SKM-1 (cell line): ENCODE data around the gene PPP1CB.

ENCODE experiments used
- DNase-seq: peaks from one replicate; lab custom pipeline; 2025; ENCODE audit not compliant: unreplicated experiment; lab: John Stamatoyannopoulos, UW

Gene PPP1CB

DNA sequence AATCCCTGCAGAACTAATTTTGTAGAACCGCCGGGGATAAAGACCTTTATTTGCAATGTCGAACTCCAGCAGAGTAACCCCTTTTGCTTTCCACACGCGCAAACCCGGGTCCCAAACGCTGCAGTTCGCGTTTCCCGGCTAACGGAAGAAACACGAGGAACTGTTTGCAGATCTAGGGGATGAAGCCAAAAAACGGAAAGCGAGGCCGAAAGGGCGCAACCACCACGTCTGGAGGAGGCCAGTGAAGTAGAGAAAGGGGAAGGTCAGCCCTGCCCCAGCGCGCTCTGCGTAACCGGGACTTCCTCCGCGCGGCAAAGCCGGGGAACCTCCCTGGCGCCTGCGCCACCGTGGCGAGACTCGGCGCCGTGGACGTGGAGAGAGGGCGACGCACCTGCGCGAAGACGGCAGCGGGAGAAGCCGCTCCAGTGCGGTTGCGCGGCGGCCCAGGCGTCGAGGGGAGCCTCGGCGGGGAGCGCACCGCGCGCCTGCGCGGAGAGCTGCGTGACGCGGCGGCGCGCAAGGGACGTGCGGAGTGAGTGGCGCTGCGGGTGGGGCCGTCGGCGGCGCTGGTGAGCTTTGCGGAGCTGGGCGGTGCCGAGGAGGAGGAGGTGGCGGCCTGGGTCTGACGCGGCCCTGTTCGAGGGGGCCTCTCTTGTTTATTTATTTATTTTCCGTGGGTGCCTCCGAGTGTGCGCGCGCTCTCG lies at the start of gene PPP1CB:
TSS of gene PPP1CB (plus strand) at position 579 of the 704 bp plus-strand sequence. CDS start 295 bp downstream, outside the sequence.
- DNase-seq = peak; percentile 92

DNA sequence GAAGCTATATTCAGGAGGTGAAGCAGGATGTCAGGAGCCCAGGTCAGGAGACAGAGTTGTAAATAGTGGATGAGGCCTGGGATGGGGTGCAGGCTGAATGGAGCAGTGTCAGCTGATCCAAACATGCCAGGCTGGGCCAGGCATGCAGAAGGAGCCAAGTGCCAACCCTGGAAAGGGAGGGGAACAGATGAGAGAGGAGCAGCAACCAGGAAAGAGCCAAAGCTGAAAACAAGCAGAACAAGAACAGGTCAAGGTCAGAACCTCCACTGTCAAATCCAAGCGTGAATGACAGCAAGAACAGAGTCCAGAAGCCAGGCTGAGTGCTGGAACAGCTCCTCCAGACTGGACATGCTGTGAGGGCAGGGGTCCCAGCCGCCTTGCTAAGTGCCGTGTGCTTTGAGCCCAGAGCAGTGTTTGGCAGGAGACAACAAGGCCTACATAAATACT lies 49.2 kb upstream of the PPP1CB start:
- DNase-seq = no peak

DNA sequence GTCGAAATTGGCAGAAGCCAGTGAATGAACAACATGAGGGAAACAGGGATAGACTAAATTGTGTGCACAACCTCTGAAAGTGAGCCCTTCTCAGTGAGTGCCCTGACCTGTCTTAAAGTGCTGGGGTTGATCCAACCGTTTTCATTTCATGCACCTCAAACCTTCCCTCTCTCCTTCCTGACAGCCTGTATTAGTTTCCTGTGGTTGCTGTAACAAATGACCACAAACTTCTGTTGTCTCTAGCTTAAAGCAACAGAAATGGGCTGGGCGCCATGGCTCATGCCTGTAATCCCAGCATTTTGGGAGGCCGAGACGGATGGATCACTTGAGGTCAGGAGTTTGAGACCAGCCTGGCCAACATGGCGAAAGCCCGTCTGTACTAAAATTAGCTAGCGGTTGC lies 48.8 kb upstream of the PPP1CB start:
- no peak for DNase-seq

- DNase-seq = no peak
Measured at GRCh38 chr2:28704621-28705020, 47.0 kb upstream of the PPP1CB start.

DNA sequence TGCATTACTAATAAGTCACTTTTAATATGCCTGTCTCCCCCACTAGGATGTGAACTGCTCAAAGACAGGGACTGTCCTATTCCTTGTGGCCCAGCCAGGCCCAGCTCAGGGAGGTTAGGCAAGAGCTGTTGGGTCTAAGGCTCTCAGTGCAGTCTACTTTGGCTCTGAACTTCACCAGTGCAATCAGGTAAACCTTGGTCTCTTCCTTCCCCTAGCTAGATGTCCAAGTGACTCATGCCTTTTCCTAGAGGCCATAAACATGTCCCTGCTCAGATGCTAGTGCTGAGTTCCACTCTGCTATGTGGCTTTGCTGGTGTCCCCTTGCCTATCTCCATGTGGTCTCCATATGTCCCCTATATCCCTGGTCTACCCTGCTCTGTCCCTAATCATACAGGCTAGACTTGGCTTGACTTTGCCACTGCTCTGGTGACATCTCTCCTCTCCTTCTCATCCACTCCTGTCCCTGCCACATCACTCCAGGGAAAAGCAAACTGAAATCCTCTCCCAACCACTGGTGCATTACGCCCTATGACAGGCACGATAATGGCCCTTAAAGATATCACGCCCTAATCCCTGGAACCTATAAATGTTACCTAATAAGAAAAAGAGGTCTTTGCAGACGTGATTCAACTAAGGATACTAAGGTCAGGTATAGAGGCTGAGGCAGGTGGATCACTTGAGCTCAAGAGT lies 45.7 kb upstream of the PPP1CB start:
- DNase-seq = no peak

DNA sequence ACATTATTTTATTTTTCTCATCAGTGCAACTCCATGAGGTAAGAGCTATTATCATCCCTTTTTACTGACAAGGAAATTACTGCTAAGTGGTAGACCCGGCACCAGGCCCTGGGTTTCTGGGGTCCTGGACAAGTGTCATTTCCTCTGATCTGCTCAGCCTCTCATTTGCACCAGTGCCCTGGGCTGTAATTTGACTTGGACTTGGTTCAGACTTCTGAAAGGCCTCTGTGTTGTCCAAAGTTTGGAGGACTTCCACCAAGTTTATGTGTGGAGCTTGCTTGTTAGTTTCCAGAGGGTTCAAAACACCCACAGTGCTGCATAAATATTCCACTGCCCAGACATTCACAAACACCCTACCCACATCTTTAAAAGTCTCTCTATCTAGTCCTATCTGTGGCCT lies 44.0 kb upstream of the PPP1CB start:
- no peak for DNase-seq

- no peak for DNase-seq
Measured at GRCh38 chr2:28709101-28709500, 42.5 kb upstream of the PPP1CB start.

- no peak for DNase-seq
Measured at GRCh38 chr2:28710545-28710944, 41.1 kb upstream of the PPP1CB start.

DNA sequence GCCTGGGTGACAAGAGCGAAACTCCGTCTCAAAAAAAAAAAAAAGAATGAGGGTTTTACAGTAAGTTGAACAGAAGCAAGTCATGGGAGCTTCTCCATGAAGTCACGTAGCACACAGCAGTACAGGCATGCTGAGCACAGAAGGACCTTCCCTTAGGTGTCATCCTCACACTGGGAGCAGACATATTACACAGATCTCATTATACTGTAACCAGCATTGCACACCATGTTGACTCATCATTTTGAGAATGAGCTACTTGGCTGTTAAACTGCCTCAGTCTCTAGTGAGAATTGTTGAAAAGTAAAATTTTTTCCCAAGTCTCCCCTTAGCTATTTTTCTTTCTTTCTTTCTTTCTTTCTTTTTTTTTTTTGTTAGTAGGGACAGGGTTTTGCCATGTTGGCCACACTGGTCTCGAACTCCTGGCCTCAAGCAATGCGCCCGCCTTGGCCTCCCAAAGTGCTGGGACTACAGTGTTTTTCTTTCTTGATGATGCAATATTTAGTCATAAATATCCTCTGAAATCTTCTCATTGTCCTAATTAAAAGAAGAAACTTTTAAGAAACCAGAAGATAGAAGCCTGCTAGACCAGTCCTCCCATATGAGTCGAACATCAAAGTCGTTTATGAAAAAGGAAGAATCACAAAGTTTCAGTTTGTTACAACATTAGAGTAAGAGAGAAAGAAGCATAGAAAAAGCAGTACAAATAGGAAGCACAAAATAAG lies 37.9 kb upstream of the PPP1CB start:
- no peak for DNase-seq

- peak; percentile 90 for DNase-seq
Measured at GRCh38 chr2:28716265-28716865, 35.3 kb upstream of the PPP1CB start.

DNA sequence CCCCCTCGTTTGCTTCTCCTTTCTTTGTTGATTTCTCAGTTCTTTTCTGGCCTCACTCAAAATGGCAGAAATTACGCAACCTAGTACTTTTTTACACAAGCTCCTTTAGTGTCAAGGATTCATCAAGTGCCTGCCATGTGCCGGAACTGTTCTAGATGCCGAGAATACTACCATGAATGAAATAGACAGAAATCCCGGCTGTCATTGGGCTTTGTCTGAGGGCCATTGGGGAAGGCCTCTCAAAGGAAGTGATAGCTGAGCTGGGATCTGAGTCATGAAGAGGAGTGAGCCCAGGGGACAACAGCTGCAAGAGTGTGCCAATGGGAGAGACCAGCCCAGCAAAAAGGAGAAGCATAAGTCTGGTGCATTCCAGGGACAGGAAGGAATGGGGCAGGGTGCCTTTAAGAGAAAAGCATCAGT lies 34.3 kb upstream of the PPP1CB start:
- peak; percentile 96 for DNase-seq

GRCh38 chr2:28720345-28720744 lies 31.3 kb upstream of the PPP1CB start:
- no peak for DNase-seq

- DNase-seq = no peak
Measured at GRCh38 chr2:28721601-28722191, 29.9 kb upstream of the PPP1CB start.

DNA sequence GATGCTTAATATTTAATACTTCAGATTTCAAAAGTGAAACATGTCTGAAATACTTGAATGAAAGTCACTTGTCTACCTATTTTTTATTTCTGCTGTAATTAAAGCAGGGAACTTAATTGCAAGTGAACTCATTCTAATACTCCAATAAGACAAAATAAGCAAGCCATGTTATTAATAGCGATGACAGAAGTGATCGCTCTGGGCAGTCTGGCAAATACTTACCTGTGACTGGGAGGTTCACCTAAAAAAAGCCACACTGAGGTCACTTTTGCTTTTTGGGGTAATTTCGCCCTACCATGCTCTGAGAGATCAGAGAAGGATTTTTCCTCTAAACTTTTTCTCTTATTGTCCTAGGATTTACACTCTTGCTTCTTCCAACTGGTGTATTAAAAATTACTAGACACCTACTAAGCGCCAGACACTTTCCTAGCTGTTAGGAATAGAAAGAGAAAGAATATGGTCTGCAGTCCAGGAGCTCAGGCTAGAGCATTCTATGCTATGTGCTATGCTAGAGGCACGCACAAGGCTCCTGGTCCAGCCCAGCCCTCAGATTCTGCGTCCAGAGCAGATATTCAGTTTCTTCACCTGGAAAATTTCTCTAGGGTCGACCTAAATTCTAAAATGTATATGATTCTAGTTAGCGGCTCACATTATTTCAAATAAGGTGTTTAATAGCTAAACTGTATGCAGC lies 26.5 kb upstream of the PPP1CB start:
- no peak for DNase-seq

GRCh38 chr2:28726177-28726576 lies 25.5 kb upstream of the PPP1CB start:
- no peak for DNase-seq

DNA sequence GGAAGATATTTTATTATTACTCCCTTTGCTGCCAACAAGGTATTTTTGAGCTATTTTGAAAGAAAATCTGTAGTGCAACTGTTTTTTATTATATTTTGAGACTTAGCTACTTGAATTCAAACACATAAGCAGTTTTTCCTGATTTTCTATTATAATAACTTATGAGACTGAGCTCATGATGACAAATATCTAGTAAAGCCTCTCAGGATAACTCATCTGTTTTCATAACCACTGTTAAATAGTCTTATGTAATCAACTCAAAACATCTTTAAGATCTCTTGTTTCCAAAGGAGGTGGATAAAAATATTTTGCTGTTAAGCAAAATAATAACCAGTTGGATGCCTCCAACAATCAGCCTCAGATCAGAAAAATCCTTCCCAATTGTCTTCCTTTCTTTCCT lies 21.9 kb upstream of the PPP1CB start:
- DNase-seq = no peak

GRCh38 chr2:28730641-28731146 lies 20.9 kb upstream of the PPP1CB start:
- no peak for DNase-seq

- DNase-seq = no peak
Measured at GRCh38 chr2:28735511-28735910, 16.1 kb upstream of the PPP1CB start.

- DNase-seq = no peak
Measured at GRCh38 chr2:28736034-28736433, 15.6 kb upstream of the PPP1CB start.

DNA sequence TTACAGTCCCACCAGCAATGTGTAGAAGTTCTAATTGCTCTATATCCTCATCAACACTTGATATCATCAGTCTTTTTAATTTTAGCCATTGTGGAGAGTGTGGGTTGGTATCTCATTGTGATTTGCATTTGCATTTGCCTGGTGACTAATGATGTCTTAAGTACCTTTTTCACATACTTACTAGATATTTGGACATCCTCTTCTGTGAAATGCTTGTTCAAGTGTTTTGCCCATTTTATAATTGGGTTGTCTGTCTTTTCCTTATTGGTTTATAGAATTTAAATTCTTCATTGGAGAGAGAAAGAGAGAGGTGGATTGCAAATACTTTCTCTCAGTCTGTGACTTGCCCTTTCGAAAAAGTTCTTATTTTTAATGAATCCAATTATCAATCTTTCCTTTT lies 14.0 kb upstream of the PPP1CB start:
- no peak for DNase-seq
